ENCODE measurements around the gene NINL. TPM values are rescaled to one million over a fixed set of nuclear protein-coding genes. Genes with fewer than 3 reads are reported as not detected.

NINL gene
- total RNA-seq, 1 experiment from 2014 or later, result 2.8 TPM

DNA sequence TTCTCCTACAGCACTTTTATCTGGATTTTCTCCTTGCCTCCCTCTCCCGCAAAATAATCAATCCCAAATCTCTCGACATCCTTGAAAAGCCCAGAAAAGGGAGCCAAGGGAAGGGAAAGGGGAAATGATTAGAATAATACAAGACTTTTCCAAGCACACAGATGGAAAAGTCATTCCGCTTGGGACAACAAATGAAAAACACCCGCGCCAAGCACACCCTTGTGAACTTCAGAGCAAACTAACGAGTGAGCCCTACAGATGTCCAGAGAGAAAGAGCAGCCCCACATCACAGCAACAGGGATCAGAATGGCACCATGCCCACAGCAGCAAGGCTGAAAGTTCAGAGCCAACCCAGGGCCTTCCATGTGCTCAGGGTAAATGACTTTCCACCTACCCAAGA, 49.6 kb downstream of the NINL start:
- DNase-seq (ENCODE audit: extremely low read depth, low read depth), result no peak

DNA sequence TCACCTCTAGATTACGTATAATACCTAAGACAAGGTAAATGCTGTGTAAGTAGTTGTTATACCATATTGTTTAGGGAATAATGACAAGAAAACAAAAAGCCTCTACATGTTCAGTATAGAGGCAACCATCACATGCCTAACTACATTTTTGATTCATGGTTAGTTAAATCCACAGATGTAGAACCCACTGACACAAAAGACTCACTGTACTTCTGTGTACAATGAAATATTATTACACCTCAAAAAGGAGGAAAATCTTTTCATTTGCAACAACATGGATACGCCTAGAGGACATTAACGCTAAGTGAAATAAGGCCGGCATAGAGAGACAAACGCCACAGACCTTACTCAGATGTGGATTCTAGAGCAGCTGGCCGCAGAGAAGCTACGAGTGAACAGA, 50.5 kb downstream of the NINL start:
- no peak for DNase-seq (ENCODE audit: extremely low read depth, low read depth)

DNA sequence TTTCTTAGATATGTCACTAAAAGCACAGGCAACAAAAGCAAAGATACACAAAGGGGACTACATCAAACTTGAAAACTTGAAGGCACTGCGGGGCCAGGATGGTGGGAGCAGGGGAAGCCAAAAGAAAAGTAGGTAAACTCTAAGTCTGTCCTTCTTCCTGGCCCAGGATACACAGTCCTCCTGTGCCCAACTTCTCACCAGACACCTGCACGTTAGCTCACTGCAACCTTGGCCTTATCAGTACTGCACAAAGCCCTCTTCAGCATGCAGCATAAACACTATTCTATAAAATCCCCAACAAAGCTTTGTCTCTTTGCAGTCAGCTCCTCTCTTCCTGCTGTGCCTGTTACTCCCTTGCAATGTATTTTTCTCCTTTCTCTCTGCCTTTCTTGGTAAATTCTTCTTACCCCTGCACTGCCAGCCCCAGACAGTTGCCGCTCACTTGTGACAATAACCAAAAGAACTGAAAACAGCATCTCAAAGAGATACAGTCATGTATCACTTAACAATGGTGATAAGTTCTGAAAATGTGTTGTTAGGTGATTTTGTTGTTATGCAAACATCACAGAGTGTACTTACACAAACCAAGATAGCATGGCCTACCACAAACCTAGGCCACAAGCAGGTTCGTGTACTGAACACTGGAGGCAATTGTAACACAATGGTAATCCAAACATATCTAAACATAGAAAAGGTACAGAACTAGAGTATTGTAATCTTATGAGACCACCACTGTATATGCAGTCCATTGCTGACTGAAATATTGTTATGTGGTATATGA, 51.2 kb downstream of the NINL start:
- DNase-seq (ENCODE audit: extremely low read depth, low read depth), result no peak

DNA sequence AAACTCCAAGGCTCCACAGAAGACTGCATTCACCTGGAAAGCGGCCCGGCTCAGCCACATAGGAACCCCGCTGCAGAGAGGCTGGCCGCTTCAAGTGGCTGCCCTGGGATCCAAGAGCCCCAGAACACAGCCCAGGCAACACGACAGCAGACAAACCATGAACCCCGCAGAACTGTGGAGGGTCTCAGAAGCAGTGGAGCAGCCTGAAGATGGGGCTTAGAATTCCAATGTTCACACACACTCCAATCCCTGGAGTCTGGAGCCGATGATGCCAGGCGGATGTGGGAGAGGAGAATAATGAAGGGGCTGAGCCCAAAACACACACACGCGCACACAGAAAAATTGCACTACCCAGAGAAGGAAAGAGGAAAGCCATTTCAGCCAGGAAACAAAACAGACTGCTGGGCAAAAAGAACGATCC, 52.4 kb downstream of the NINL start:
- no peak for DNase-seq (ENCODE audit: extremely low read depth, low read depth)

DNA sequence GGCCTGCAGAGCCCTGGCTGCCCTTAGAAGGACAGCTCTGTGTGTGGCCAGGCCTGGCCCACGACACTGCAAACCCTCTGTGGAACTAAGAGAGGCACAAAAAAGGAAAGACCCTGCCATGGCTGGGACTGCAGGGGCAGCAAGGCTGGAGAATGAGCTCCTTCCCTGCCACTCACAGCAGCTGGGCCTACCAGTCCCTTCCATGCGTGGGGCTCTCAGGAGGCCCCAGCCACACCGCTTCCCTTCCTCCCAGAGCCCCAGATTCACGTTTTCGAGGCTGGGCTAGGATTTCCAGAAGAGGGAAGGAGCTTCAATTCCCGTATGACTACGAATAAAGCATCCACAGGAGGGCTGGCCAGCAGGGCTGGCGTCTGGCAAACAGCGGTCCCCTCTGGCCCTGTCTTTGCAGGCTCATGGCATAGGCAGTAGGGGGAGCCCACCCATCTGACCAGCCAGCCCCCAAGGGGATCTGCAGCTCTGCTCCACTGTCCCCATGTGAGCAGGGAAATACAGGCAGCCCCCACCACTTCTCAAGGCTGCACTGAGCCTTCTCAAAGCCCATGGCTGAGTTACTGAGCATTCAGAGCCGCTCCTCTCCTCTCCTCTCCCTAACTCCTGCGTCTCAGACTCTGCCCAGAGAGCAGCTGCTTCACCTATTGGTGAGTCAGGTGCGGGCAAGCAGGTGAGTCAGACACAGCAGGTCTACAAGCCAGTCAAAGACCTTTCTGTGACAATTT, 53.1 kb downstream of the NINL start:
- no peak for DNase-seq (ENCODE audit: extremely low read depth, low read depth)

DNA sequence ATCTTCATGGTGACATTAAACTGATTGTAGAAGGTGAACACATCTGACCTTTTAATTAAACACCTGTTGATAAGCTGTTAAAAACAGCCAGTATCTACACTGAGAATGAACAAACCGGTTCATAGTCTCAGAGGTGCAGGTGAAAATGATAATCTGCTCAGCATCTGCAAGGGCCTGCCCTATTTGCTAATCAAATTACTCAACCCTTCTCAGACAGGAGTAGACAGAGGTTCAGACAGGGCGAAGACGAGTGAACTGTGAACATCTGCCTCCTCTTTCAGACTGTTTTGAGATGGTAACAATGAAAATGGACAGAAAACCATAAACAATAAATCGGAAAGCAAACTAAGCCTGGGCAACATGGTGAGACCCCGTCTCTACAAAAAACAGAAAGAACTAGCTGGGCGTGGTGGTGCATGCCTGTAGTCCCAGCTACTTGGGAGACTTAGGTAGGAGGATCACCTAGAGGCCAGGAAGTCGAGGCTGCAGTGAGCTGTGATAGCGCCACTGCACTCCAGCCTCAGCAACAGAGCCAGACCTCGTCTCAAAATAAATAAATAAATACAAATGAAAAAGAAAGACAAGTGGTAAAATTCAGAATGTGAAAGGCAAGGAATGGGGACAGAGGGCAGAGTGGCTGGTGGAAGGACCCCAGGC, 55.9 kb downstream of the NINL start:
- no peak for DNase-seq (ENCODE audit: extremely low read depth, low read depth)

DNA sequence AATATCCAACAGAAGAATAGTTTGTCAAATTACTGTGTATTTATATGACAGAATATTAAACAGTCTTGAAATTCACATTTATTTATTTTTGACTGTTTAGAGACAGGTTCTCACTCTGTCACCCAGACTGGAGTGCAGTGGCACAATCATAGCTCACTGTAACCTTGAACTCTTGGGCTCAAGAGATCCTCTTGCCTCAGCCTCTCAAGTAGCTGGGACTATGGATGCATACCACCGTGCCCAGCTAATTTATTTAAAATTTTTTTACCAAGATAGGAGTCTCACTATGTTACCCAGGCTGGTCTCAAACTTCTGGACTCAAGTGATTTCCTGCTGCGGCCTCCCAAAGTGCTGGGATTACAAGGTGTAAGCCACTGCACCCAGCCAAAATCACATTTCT, 57.4 kb downstream of the NINL start:
- DNase-seq (ENCODE audit: extremely low read depth, low read depth), result no peak

DNA sequence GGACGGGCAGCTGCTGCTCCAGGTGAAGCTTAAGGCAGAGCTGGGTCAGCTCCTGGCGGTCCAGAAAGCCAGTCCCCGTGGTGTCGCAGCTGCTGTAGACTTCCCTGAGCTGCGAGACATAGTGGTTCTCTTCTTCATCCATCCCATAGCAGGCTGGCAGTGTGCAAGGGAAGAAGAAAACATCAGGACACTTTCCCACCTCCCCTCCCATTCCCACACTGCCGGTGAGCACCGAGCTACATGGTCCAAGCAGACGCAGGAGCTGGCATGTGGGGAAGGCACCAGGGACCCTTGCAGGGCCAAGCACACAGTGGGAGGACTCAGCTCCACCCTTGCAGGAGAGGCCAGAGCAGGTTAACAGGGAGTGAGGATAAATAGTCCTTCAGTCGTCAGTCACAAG, 58.9 kb downstream of the NINL start:
- DNase-seq (ENCODE audit: extremely low read depth, low read depth), result no peak

DNA sequence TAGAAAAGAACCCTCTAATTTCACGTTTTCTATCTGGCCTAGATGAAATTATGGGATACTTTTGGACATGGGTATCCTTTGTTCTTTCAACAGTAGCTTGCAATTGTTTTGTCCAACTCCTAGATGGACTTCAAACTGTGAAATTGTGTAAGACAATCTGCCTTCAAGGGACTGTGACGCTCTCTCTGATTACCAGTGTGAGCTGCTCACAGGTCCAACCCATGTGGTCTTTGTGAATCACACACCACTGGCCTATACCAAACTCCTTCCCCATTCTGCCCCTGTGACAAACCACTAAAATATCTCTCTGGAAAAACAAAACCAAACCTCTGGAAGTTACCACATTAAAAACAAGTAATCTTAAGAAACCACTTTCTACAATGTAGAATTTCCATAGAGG, 59.5 kb downstream of the NINL start:
- DNase-seq (ENCODE audit: extremely low read depth, low read depth), result no peak

DNA sequence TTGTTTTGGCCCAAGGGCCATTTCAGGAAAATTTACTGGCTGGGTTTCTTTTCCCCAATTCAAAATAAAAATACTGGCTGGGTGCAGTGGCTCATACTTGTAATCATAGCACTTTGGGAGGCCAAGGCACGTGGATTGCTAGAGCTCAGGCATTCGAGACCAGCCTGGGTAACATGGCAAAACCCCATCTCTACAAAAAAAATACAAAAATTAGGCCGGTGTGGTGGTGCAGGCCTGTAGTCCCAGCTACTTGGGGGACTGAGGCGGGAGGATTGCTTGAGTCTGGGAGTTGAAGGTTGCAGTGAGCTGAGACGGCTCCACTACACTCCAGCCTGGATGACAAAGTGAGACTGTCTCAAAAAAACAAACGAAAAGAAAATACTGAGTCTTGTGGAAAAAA, 60.0 kb downstream of the NINL start:
- DNase-seq (ENCODE audit: extremely low read depth, low read depth), result no peak

DNA sequence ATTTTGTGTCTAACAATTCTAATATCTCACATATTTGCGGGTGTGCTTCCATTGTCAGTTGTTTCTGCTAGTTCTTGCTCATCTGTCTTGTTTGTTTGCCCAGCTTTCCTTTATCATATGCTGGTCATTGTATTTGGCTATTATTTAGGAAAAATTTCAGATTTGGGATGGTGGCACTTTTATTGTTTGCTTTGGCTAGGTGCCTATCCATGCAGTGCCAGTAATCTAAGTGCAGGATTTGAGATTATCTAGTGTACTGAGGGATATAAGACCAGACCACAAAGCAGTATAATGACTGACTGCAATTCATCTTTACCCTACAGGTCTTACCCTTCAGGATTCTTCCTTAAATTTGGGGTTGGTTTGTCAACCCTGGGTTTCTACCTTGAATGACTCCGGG, 63.9 kb downstream of the NINL start:
- no peak for DNase-seq (ENCODE audit: extremely low read depth, low read depth)

DNA sequence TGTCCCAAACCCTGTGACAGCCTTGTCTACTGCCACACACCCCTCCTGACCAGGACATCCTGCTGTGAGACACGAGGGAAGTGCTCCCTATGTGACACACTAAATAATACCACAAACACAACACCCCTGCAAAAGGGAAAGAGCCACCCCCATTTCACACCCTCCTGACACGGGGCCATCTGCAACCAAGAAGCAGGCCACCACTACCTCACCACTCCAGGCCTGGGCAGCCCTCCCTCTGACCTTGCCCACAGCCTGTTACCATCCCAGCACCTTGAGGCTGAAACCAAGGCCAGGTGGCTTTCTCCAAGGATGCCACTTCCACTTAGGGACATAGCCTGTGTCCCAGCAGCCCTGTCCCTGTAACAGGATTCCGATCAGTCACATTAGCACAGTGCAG, 68.2 kb downstream of the NINL start:
- no peak for DNase-seq (ENCODE audit: extremely low read depth, low read depth)

DNA sequence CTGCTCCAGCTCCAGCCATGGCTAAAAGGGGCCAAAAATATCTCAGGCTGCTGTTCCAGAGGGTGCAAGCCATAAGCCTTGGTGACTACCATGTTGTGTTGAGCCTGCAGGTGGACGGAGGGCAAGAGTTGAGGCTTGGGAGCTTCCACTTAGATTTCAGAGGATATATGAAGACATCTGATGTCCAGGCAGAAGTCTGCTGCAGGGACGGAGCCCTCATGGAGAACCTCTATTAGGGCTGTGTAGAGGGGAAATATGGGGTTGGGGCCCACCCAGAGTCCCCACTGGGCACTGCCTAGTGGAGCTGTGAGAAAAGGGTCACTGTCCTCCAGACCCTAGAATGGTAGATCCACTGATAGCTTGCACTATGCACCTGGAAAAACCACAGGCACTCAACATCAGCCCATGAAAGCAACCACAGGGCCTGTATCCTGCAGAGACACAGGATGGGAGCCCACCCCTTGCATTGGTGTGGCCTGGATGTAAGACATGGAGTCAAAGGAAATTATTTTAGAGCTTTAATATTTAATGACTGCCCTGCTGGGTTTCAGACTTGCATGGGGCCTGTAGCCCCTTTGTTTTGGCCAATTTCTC, 70.5 kb downstream of the NINL start:
- no peak for DNase-seq (ENCODE audit: extremely low read depth, low read depth)

DNA sequence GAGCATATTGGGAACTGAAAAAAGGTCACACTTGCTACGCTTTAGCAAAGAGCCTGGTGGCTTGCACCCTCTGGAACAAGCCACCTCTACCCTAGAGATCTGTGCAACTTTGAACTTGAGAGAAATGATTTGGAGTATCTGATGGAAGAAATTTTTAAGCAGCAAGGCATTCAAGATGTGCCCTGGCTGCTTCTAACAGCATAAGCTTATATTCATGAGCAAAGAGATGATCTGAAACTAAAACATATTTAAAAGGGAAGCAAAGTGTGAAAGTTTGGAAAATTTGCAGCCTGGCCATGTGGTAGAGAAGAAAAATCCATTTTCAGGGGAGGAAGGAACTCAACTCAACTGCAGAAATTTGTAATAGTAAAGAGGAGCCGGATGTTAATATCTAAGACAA, 71.1 kb downstream of the NINL start:
- no peak for DNase-seq (ENCODE audit: extremely low read depth, low read depth)

DNA sequence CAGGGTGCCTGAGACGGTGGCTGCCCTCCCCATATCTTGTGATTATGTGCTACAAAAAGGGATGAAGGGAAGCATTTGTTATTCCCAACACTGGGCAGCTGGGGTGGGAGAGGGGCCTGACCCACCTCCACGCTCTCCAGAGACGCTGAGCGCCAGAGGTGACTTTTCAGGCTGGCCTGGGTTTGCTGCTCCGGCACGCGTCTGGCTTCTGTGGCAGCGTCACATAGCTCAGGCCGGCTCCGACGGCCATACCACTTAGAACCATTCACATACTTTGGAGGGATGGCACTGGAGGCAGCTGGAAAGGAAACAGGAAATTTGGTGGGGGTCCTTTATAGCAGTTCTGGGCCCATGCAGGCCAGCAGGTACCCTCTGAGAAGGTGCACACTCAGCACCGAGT, 72.6 kb downstream of the NINL start:
- DNase-seq (ENCODE audit: extremely low read depth, low read depth), result no peak

DNA sequence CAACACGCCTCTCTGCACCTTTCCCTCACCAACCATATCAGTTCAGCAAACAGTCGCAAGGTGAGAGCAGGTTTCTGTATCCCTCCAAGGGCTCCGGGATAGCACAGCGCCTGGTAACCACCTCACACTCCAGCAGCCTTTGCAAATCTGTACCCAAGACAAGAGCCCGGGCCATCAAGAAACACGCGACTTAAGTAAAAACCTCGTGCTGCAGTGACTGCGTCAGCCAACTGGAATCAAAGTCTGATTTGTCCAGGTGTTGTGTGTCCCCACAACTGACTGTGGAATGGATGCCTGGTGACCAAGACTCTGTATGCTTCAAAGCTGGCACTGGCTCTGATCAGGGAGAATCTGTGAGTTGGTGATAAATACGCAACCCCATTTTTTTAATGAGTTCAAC, 74.1 kb downstream of the NINL start:
- DNase-seq (ENCODE audit: extremely low read depth, low read depth), result no peak

DNA sequence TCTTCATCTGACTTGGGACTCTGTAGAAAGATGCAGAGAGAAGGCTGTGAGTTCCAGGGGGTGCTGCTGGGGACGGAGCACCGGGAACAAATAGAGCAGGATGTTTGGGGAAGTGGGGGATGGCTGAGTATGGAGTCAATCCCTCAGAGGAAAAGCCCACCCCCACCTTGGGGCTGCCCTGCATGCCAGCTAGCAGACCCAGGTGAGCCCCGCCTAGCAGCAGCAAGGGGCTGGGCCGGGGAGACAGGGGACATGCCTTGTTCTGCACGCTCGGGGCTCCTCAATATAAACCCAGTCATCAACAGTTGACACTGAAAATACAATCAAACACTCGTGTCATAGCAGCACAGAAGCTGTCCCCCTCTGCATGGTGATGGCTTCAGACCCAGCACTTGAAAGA, 74.6 kb downstream of the NINL start:
- no peak for DNase-seq (ENCODE audit: extremely low read depth, low read depth)

DNA sequence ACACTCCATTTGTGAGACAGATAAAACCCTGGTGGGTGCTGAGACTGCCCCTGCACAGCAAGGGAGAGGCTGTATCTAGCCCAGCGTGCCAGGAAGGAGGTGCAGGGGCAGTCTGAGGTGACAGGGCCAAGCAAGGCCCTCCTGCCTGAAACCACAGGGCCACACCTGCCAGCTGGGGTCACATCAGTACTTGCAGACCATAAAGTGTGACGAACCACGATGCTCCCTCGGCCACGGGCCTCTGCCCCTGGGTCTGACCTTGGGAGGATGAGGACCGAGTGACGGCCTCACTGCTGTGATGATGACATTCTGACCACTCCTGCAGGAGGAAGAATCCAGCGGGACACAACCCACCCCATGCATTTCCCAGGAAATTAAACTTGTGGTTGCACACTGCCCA, 75.1 kb downstream of the NINL start:
- no peak for DNase-seq (ENCODE audit: extremely low read depth, low read depth)

DNA sequence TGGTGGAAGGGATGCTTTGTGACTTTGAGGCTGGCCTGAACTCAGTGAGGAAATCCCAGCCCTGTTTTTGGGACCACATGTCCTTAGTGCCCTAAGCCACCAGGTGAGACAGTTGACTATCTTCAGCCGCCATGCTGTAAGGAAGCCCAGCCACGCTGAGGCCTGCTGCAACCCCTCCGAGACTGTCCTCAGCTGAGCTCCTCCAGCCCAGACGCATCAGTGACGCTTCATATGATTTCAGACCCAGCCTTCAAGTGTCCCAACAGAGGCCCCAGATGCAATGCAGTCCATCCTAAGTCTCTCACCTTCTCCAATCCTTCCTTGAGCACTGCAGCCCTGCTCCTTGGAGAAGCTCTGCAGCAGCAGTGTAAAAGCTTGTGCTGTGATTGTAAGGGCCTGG, 76.2 kb downstream of the NINL start:
- DNase-seq (ENCODE audit: extremely low read depth, low read depth), result no peak

DNA sequence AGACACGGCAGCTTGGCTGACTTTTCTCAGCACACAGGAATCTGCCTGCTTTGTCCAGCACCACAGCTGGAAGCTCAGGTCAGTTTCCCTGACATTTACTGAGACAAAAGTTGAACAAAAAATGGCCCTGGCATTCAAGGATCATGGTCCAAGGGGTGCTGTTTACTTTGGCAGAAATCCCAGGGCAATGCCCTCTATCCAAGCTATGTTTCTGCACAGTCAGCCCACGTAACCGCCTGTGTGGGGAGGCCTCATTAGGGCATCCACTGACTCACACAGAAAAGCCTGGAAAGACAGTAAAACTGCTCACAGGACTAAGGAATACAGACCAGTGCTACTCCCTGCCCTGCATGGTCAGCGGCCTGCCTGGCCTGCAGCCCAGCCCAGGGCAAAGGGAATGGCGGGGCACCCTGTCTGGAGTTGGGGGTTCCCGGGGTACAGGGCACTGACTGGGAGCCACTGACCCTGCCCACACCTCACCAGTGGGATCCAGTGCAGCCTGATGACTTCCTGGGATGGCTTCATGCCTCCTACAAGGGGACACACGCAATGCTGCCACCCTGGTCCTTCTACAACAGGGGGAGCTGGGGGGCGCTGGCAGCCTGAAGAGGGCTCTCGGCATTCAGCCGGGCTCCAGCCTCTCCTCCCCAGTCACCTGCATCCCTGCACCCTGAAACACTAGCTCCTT, 77.1 kb downstream of the NINL start:
- DNase-seq (ENCODE audit: extremely low read depth, low read depth), result peak; percentile 46
